WTC11 (cell line): Measurements from ENCODE around the gene MAPKAPK3. TPM values are rescaled to one million over a fixed set of nuclear protein-coding genes. Genes with fewer than 3 reads are reported as not detected.

Experiments
- ATAC-seq: fragments of 200-7000 bp; cut with Tn5 transposase; 2 replicates; pipeline ENCODE4 v1.10.0; 2021; ENCODE audit warnings: mild to moderate bottlenecking, moderate library complexity
- CTCF ChIA-PET: fragments of 300-600 bp; sonication (Branson Sonifier 250); formaldehyde crosslinking; loops from one replicate; lab custom pipeline; 2021; ENCODE audit warnings: antibody characterized with exemption; lab: Charles Lee
- POLR2A ChIA-PET: fragments of 350-600 bp; sonication (Branson Sonifier 250); formaldehyde crosslinking; loops from one replicate; lab custom pipeline; 2021; ENCODE audit warnings: antibody characterized with exemption; lab: Charles Lee
- DNase-seq: peaks from one replicate; pipeline ENCODE4 v3.0.0; 2021; ENCODE audit warnings: low spot score
- H3K27ac Mint-ChIP-seq: 2 replicates; pipeline ENCODE4 v1.8.0; 2021; ENCODE audit warnings: mixed read lengths
- H3K27me3 Mint-ChIP-seq: 2 replicates; pipeline ENCODE4 v1.8.0; 2021; ENCODE audit warnings: low read depth, mild to moderate bottlenecking, moderate library complexity, mixed read lengths
- H3K36me3 Mint-ChIP-seq: 2 replicates; pipeline ENCODE4 v1.8.0; 2021; ENCODE audit warnings: mixed read lengths
- H3K4me1 Mint-ChIP-seq: 2 replicates; pipeline ENCODE4 v1.8.0; 2022; ENCODE audit warnings: mixed read lengths
- H3K4me3 Mint-ChIP-seq: 2 replicates; pipeline ENCODE4 v1.8.0; 2021; ENCODE audit warnings: mild to moderate bottlenecking, moderate library complexity, mixed read lengths
- H3K9me3 Mint-ChIP-seq: 2 replicates; pipeline ENCODE4 v1.8.0; 2021; ENCODE audit warnings: mixed read lengths
- AR ChIP-seq: fragments of 250-450 bp; sonication (Bioruptor Pico); IDR thresholded peaks from 2 replicates; pipeline ENCODE4 v1.9.0; 2021; ENCODE audit warnings: mild to moderate bottlenecking
- ATF1 ChIP-seq: sonication (generic); formaldehyde crosslinking; IDR thresholded peaks from 2 replicates; pipeline ENCODE4 v1.8.1; 2023; ENCODE audit warnings: mild to moderate bottlenecking, moderate library complexity, missing genetic modification reagents
- ATF2 ChIP-seq: sonication (generic); formaldehyde crosslinking; IDR thresholded peaks from 2 replicates; pipeline ENCODE4 v1.8.1; 2022; ENCODE audit warnings: low read depth, missing genetic modification reagents, borderline replicate concordance
- CDX4 ChIP-seq: fragments of 250-450 bp; sonication (Bioruptor Pico); IDR thresholded peaks from 2 replicates; pipeline ENCODE4 v1.9.0; 2021; ENCODE audit warnings: moderate library complexity, mild to moderate bottlenecking, inconsistent platforms, borderline replicate concordance
- ELF4 ChIP-seq: sonication (generic); formaldehyde crosslinking; IDR thresholded peaks from 2 replicates; pipeline ENCODE4 v1.8.1; 2022; ENCODE audit warnings: low read depth, mild to moderate bottlenecking, moderate library complexity, missing genetic modification reagents
- ERG ChIP-seq: fragments of 250-450 bp; sonication (Bioruptor Pico); IDR thresholded peaks from 2 replicates; pipeline ENCODE4 v1.8.0; 2021; ENCODE audit warnings: mild to moderate bottlenecking
- ETV6 ChIP-seq: sonication (generic); formaldehyde crosslinking; IDR thresholded peaks from 2 replicates; pipeline ENCODE4 v1.8.1; 2022; ENCODE audit warnings: mild to moderate bottlenecking, missing genetic modification reagents
- HMGA2 ChIP-seq: fragments of 250-450 bp; sonication (Bioruptor Pico); IDR thresholded peaks from 2 replicates; pipeline ENCODE4 v1.4.0; 2021; ENCODE audit warnings: mild to moderate bottlenecking, moderate library complexity
- HMGXB4 ChIP-seq: sonication (generic); formaldehyde crosslinking; IDR thresholded peaks from 2 replicates; pipeline ENCODE4 v1.8.1; 2023; ENCODE audit warnings: mild to moderate bottlenecking, moderate library complexity, missing genetic modification reagents
- IRF2 ChIP-seq: sonication (generic); formaldehyde crosslinking; IDR thresholded peaks from 2 replicates; pipeline ENCODE4 v1.8.0; 2022; ENCODE audit warnings: low read depth, missing genetic modification reagents, borderline replicate concordance
- JUN ChIP-seq: sonication (generic); formaldehyde crosslinking; IDR thresholded peaks from 2 replicates; pipeline ENCODE4 v1.8.0; 2023; ENCODE audit warnings: mild to moderate bottlenecking, missing genetic modification reagents
- MLX ChIP-seq: sonication (generic); formaldehyde crosslinking; IDR thresholded peaks from 2 replicates; pipeline ENCODE4 v1.8.1; 2023; ENCODE audit warnings: mild to moderate bottlenecking, missing genetic modification reagents, moderate library complexity
- NR1H2 ChIP-seq: sonication (generic); formaldehyde crosslinking; IDR thresholded peaks from 2 replicates; pipeline ENCODE4 v1.9.0; 2021; ENCODE audit warnings: mild to moderate bottlenecking, moderate library complexity, missing genetic modification reagents
- PREB ChIP-seq: sonication (generic); formaldehyde crosslinking; IDR thresholded peaks from 2 replicates; pipeline ENCODE4 v1.8.1; 2022; ENCODE audit warnings: mild to moderate bottlenecking, missing genetic modification reagents, moderate library complexity, borderline replicate concordance
- SOX15 ChIP-seq: fragments of 250-450 bp; sonication (Bioruptor Pico); IDR thresholded peaks from 2 replicates; pipeline ENCODE4 v1.9.0; 2021; ENCODE audit warnings: mild to moderate bottlenecking
- TEAD1 ChIP-seq: sonication (generic); formaldehyde crosslinking; IDR thresholded peaks from 2 replicates; pipeline ENCODE4 v1.8.0; 2022; ENCODE audit warnings: mild to moderate bottlenecking, missing genetic modification reagents
- USF2 ChIP-seq: sonication (generic); formaldehyde crosslinking; IDR thresholded peaks from 2 replicates; pipeline ENCODE4 v1.8.1; 2023; ENCODE audit warnings: mild to moderate bottlenecking, missing genetic modification reagents, moderate library complexity
- ZNF121 ChIP-seq: sonication (generic); formaldehyde crosslinking; IDR thresholded peaks from 2 replicates; pipeline ENCODE4 v1.8.0; 2023; ENCODE audit warnings: missing genetic modification reagents
- ZNF219 ChIP-seq: sonication (generic); formaldehyde crosslinking; IDR thresholded peaks from 2 replicates; pipeline ENCODE4 v1.8.0; 2023; ENCODE audit warnings: missing genetic modification reagents, mild to moderate bottlenecking, borderline replicate concordance
- ZNF423 ChIP-seq: fragments of 250-450 bp; sonication (Bioruptor Pico); IDR thresholded peaks from 2 replicates; pipeline ENCODE4 v2.1.2; 2022; ENCODE audit warnings: mild to moderate bottlenecking, moderate library complexity
- ZNF671 ChIP-seq: fragments of 250-450 bp; sonication (Bioruptor Pico); IDR thresholded peaks from 2 replicates; pipeline ENCODE4 v1.8.0; 2021; ENCODE audit warnings: mild to moderate bottlenecking
- total RNA-seq: library from RNA; stranded (reverse); gene quantifications from 3 replicates; pipeline ENCODE4 v1.2.3, GENCODE V29; 2021

The MAPKAPK3 gene
- total RNA-seq, 1 experiment from 2014 or later: 60.2 TPM

GRCh38 chr3:50695031-50695430, 78.1 kb downstream of the MAPKAPK3 start:
- DNase-seq (no peak), ATAC-seq (no peak)
- Mint-ChIP-seq H3K36me3 (peaks cover 14% of the 10 kb centered on the region), H3K27me3 (no peaks in the 10 kb centered on the region), H3K4me3 (no peak overlapping the region), H3K4me1 (peaks cover 9% of the 10 kb centered on the region), H3K9me3 (peaks cover 12% of the 10 kb centered on the region), H3K27ac (no peak overlapping the region)
- TF ChIP-seq USF2 (CRISPR knock-in tag): no peak
- no peak for TF ChIP-seq ZNF219 (CRISPR knock-in tag)
- TF ChIP-seq ZNF423 (CRISPR knock-in tag): no peak
- TF ChIP-seq CDX4 (CRISPR knock-in tag): no peak
- TF ChIP-seq SOX15 (CRISPR knock-in tag): no peak
- no peak for TF ChIP-seq ZNF121 (CRISPR knock-in tag)
- no peak for TF ChIP-seq HMGXB4
- no peak for TF ChIP-seq MLX
- no peak for TF ChIP-seq ERG (CRISPR knock-in tag)
- ChIA-PET CTCF (no interaction called here), POLR2A (no interaction called here)

GRCh38 chr3:50696276-50696675, 79.3 kb downstream of the MAPKAPK3 start:
- Mint-ChIP-seq H3K9me3 (peaks cover 13% of the 10 kb centered on the region), H3K27me3 (no peaks in the 10 kb centered on the region), H3K4me3 (no peak overlapping the region), H3K36me3 (peaks cover 13% of the 10 kb centered on the region), H3K4me1 (peaks cover 7% of the 10 kb centered on the region; the same call in 1 of the 2 replicates), H3K27ac (no peak overlapping the region)
- ATAC-seq (no peak), DNase-seq (no peak)
- POLR2A ChIA-PET: no interaction called here
- TF ChIP-seq TEAD1 (CRISPR knock-in tag) (no peak), ATF1 (CRISPR knock-in tag) (no peak), AR (CRISPR knock-in tag) (no peak), ZNF423 (CRISPR knock-in tag) (no peak), ETV6 (no peak), PREB (CRISPR knock-in tag) (no peak), HMGA2 (no peak), ELF4 (CRISPR knock-in tag) (no peak), IRF2 (CRISPR knock-in tag) (no peak), NR1H2 (CRISPR knock-in tag) (no peak), ATF2 (CRISPR knock-in tag) (no peak), ZNF671 (CRISPR knock-in tag) (no peak), JUN (CRISPR knock-in tag) (no peak)
- CTCF ChIA-PET: no interaction called here
